Smooth muscle cell (in vitro differentiated cells): Measurements from ENCODE around the gene SLC44A3. TPM values are rescaled to one million over a fixed set of nuclear protein-coding genes. Genes with fewer than 3 reads are reported as not detected.
"Not testable (repeated sequence)": the region's sequence is repeated elsewhere in the genome, so short reads cannot be mapped to it uniquely, and the experiment has no call there.

Experiments
- DNase-seq: peaks from one replicate; lab custom pipeline; 2025; ENCODE audit not compliant: unreplicated experiment; lab: John Stamatoyannopoulos, UW
- H2AFZ ChIP-seq: fragments of 200-600 bp; sonication (generic); 2 replicates; pipeline ENCODE4 v1.6.0; 2016; ENCODE audit warnings: antibody characterized with exemption, low read depth, mild to moderate bottlenecking
- H3F3A ChIP-seq: fragments of 200-600 bp; sonication (generic); 2 replicates; pipeline ENCODE4 v1.6.0; 2017; ENCODE audit warnings: antibody characterized with exemption, low read depth
- H3K27ac ChIP-seq: fragments of 200-600 bp; sonication (generic); 2 replicates; pipeline ENCODE4 v1.5.1; 2016; ENCODE audit warnings: low read depth, mild to moderate bottlenecking
- H3K27me3 ChIP-seq: fragments of 200-600 bp; sonication (generic); 2 replicates; pipeline ENCODE4 v1.6.1; 2016; ENCODE audit warnings: low read depth, mild to moderate bottlenecking
- H3K36me3 ChIP-seq: fragments of 200-600 bp; sonication (generic); 2 replicates; pipeline ENCODE4 v1.5.1; 2016; ENCODE audit warnings: low read depth
- H3K4me1 ChIP-seq: fragments of 200-600 bp; sonication (generic); 2 replicates; pipeline ENCODE4 v1.5.1; 2016; ENCODE audit warnings: low read depth
- H3K4me2 ChIP-seq: fragments of 200-600 bp; sonication (generic); 2 replicates; pipeline ENCODE4 v1.6.0; 2016; ENCODE audit warnings: mild to moderate bottlenecking
- H3K4me3 ChIP-seq: fragments of 200-600 bp; sonication (generic); 2 replicates; pipeline ENCODE4 v1.5.1; 2016; ENCODE audit warnings: mild to moderate bottlenecking
- H3K79me2 ChIP-seq: fragments of 200-600 bp; sonication (generic); 2 replicates; pipeline ENCODE4 v1.6.0; 2016; ENCODE audit warnings: low read depth, mild to moderate bottlenecking
- H3K9ac ChIP-seq: fragments of 200-600 bp; sonication (generic); 2 replicates; pipeline ENCODE4 v1.6.0; 2016; ENCODE audit warnings: low read depth
- H3K9me3 ChIP-seq: fragments of 200-600 bp; sonication (generic); replicated peaks from 2 replicates; pipeline ENCODE4 v1.5.1; 2016; ENCODE audit warnings: low read depth
- H4K20me1 ChIP-seq: fragments of 200-600 bp; sonication (generic); 2 replicates; pipeline ENCODE4 v1.6.0; 2016; ENCODE audit warnings: low read depth
- CTCF ChIP-seq: fragments of 200-600 bp; sonication (generic); IDR thresholded peaks from 2 replicates; pipeline ENCODE4 v1.5.1; 2017; ENCODE audit warnings: borderline replicate concordance, mild to moderate bottlenecking, antibody characterized with exemption; ENCODE audit not compliant: insufficient read depth, poor library complexity, severe bottlenecking
- WGBS: methylation state at CpG from one replicate; pipeline ENCODE4 v1.1.7; 2016; ENCODE audit warnings: low lambda C conversion rate; 5-methylcytosine and 5-hydroxymethylcytosine counted together
- polyA plus RNA-seq: library from polyadenylated mRNA; unstranded; fragments of >200 nt; fragmentation: Nextera tagmentation; extraction: Ambion mirVana; gene quantifications from 2 replicates; pipeline ENCODE4 v1.2.1, GENCODE V29; 2016
- total RNA-seq: library from RNA; depleted of rRNA; stranded (reverse); fragments of >200 nt; gene quantifications from 2 replicates; pipeline ENCODE4 v1.2.3, GENCODE V29; 2014

The SLC44A3 gene
- total and polyA plus RNA-seq, 2 experiments from 2014 or later = 3.2 to 10.0 TPM

DNA sequence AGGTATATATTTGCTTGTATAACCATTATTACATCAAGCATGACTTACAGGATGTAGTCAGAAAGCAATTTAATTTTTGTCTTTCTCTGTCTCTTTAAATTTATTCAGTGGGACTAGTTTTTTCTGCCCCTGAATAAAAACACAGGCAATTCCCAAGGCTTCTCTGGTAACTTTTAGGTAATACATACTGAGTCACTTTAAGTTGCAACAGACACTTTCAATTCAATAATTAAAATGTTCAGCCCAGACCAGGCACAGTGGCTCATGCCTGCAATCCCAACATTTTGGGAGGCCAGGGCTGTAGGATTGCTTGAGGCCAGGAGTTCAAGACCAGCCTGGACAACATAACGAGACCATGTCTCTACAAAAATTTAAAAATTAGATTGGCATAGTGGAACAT, 12.3 kb downstream of the SLC44A3 start:
- Histone ChIP-seq H4K20me1 (no peaks in the 10 kb centered on the region), H3K79me2 (no peaks in the 10 kb centered on the region), H3K27ac (no peak overlapping the region), H3K9ac (no peak overlapping the region), H3K27me3 (no peaks in the 10 kb centered on the region), H3K4me3 (no peak overlapping the region), H3K4me2 (no peak overlapping the region), H3K36me3 (no peaks in the 10 kb centered on the region), H3F3A (no peaks in the 10 kb centered on the region), H3K4me1 (no peaks in the 10 kb centered on the region), H2AFZ (no peak overlapping the region), H3K9me3 (no peaks in the 10 kb centered on the region)
- 90% methylated on average over 1 of the region's 1 CpG for WGBS
- DNase-seq = no peak
- TF ChIP-seq CTCF = no peak

- no peaks in the 10 kb centered on the region for H3K4me1 ChIP-seq
- no peaks in the 10 kb centered on the region for H4K20me1 ChIP-seq
- H3F3A ChIP-seq = no peaks in the 10 kb centered on the region
- no peaks in the 10 kb centered on the region for H3K9me3 ChIP-seq
- H3K27me3 ChIP-seq = no peaks in the 10 kb centered on the region
- H3K79me2 ChIP-seq = no peaks in the 10 kb centered on the region
- H2AFZ ChIP-seq = no peak overlapping the region
- no peak for TF ChIP-seq CTCF
- no peaks in the 10 kb centered on the region for H3K36me3 ChIP-seq
- no peak overlapping the region for H3K4me3 ChIP-seq
- H3K4me2 ChIP-seq = no peak overlapping the region
- H3K9ac ChIP-seq = no peak overlapping the region
- DNase-seq = no peak
- no peak overlapping the region for H3K27ac ChIP-seq
- 95% methylated on average over 6 of the region's 6 CpGs for WGBS
These were observed 12.9 kb downstream of the SLC44A3 start for GRCh38 chr1:94832931-94833585.

- 72% methylated on average over 2 of the region's 2 CpGs for WGBS
- no peak overlapping the region for H2AFZ ChIP-seq
These were observed 16.7 kb downstream of the SLC44A3 start for GRCh38 chr1:94836891-94837290.

GRCh38 chr1:94840381-94840780, 20.2 kb downstream of the SLC44A3 start:
- WGBS = 64% methylated on average over 8 of the region's 9 CpGs
- H3K9me3 ChIP-seq, H3K36me3 ChIP-seq: not testable (repeated sequence)

More at GRCh38 chr1:94836891-94837290, 16.7 kb downstream of the SLC44A3 start:
- Histone ChIP-seq H3K4me1 (no peaks in the 10 kb centered on the region), H3K9ac (no peak overlapping the region), H3K4me3 (no peak overlapping the region), H3K79me2 (no peaks in the 10 kb centered on the region), H3K27me3 (no peaks in the 10 kb centered on the region), H4K20me1 (no peaks in the 10 kb centered on the region), H3F3A (no peaks in the 10 kb centered on the region), H3K36me3 (no peaks in the 10 kb centered on the region), H3K9me3 (no peaks in the 10 kb centered on the region), H3K27ac (no peak overlapping the region), H3K4me2 (no peak overlapping the region)
- no peak for DNase-seq
- no peak for TF ChIP-seq CTCF

More at GRCh38 chr1:94840381-94840780, 20.2 kb downstream of the SLC44A3 start:
- not testable (repeated sequence) for H4K20me1 ChIP-seq, H3K9ac ChIP-seq, H3K4me2 ChIP-seq, H3K4me1 ChIP-seq, H3K4me3 ChIP-seq, H3K27ac ChIP-seq, H3F3A ChIP-seq, H3K27me3 ChIP-seq, DNase-seq, H2AFZ ChIP-seq, H3K79me2 ChIP-seq
